ENCODE measurements around the gene IGFL2.

DNA sequence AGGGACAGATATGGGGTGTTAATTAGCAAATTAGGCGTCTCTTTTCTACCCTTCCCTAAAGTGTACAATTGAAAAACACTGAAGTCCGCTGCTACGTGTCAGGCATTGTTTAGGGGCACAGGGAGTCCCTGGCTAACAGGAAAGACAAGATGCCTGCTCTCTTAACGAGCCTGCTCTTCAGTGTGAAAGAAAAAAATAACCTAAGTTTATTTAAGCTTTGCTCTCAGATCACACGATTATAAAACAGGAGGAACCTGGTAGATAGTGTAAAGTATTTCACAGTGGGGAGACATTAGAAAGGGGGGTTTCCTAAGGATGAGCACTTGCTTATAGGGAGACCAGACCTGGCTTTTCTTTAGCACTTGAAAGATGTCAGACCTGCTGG, 38.7 kb downstream of the IGFL2 start:
- TF ChIP-seq CTCF (IDR thresholded peaks at IDR 0.05) (no peak), EZH2 (IDR thresholded peaks at IDR 0.05) (no peak)
